ENCODE results near the gene SHROOM1. TPM values are rescaled to one million over a fixed set of nuclear protein-coding genes. Genes with fewer than 3 reads are reported as not detected.

Gene SHROOM1
- total and polyA plus RNA-seq, 2 experiments from 2014 or later, result 2.5 to 5.4 TPM

- H3K36me3 ChIP-seq (ENCODE audit: insufficient read depth), result no peaks in the 10 kb centered on the region
These were observed 29.5 kb upstream of the SHROOM1 start for GRCh38 chr5:132859889-132860437.

More at GRCh38 chr5:132859889-132860437, 29.5 kb upstream of the SHROOM1 start:
- Histone ChIP-seq H3K9me2 (ENCODE audit: insufficient read depth) (no peaks in the 10 kb centered on the region), H3K79me2 (replicated peaks; ENCODE audit: insufficient read depth) (no peaks in the 10 kb centered on the region), H3F3A (replicated peaks; ENCODE audit: low read depth) (no peaks in the 10 kb centered on the region), H3K4me3 (no peak overlapping the region), H3K27ac (ENCODE audit: low read depth) (no peak overlapping the region), H3K4me2 (no peak overlapping the region), H3K27me3 (ENCODE audit: insufficient read depth) (no peaks in the 10 kb centered on the region), H2AFZ (no peak overlapping the region), H3K4me1 (ENCODE audit: insufficient read depth) (peaks cover 5% of the 10 kb centered on the region), H4K20me1 (replicated peaks; ENCODE audit: insufficient read depth) (no peaks in the 10 kb centered on the region)
- Mint-ChIP-seq H3K9me3 (no peaks in the 10 kb centered on the region), H3K36me3 (ENCODE audit: low read depth) (no peaks in the 10 kb centered on the region), H3K27me3 (ENCODE audit: insufficient read depth, low read depth, poor library complexity) (peaks cover 1% of the 10 kb centered on the region), H3K4me1 (peaks cover 6% of the 10 kb centered on the region; the same call in 2 of the 3 replicates), H3K4me3 (no peak overlapping the region), H3K27ac (no peak overlapping the region)
- ATAC-seq (no peak), DNase-seq (ENCODE audit: low spot score) (no peak)
- TF ChIP-seq EZH2 (IDR thresholded peaks at IDR 0.05; ENCODE audit: low read depth, unreplicated experiment) (no peak), POLR2AphosphoS5 (IDR thresholded peaks at IDR 0.05; ENCODE audit: low read depth) (no peak), JUNB (IDR thresholded peaks at IDR 0.05; ENCODE audit: unreplicated experiment) (no peak), CREB1 (CRISPR knock-in tag; IDR thresholded peaks at IDR 0.05; ENCODE audit: low read depth) (no peak), STAT1 (IDR thresholded peaks at IDR 0.05; ENCODE audit: unreplicated experiment) (no peak)
- TF ChIP-seq, protein P1, sequence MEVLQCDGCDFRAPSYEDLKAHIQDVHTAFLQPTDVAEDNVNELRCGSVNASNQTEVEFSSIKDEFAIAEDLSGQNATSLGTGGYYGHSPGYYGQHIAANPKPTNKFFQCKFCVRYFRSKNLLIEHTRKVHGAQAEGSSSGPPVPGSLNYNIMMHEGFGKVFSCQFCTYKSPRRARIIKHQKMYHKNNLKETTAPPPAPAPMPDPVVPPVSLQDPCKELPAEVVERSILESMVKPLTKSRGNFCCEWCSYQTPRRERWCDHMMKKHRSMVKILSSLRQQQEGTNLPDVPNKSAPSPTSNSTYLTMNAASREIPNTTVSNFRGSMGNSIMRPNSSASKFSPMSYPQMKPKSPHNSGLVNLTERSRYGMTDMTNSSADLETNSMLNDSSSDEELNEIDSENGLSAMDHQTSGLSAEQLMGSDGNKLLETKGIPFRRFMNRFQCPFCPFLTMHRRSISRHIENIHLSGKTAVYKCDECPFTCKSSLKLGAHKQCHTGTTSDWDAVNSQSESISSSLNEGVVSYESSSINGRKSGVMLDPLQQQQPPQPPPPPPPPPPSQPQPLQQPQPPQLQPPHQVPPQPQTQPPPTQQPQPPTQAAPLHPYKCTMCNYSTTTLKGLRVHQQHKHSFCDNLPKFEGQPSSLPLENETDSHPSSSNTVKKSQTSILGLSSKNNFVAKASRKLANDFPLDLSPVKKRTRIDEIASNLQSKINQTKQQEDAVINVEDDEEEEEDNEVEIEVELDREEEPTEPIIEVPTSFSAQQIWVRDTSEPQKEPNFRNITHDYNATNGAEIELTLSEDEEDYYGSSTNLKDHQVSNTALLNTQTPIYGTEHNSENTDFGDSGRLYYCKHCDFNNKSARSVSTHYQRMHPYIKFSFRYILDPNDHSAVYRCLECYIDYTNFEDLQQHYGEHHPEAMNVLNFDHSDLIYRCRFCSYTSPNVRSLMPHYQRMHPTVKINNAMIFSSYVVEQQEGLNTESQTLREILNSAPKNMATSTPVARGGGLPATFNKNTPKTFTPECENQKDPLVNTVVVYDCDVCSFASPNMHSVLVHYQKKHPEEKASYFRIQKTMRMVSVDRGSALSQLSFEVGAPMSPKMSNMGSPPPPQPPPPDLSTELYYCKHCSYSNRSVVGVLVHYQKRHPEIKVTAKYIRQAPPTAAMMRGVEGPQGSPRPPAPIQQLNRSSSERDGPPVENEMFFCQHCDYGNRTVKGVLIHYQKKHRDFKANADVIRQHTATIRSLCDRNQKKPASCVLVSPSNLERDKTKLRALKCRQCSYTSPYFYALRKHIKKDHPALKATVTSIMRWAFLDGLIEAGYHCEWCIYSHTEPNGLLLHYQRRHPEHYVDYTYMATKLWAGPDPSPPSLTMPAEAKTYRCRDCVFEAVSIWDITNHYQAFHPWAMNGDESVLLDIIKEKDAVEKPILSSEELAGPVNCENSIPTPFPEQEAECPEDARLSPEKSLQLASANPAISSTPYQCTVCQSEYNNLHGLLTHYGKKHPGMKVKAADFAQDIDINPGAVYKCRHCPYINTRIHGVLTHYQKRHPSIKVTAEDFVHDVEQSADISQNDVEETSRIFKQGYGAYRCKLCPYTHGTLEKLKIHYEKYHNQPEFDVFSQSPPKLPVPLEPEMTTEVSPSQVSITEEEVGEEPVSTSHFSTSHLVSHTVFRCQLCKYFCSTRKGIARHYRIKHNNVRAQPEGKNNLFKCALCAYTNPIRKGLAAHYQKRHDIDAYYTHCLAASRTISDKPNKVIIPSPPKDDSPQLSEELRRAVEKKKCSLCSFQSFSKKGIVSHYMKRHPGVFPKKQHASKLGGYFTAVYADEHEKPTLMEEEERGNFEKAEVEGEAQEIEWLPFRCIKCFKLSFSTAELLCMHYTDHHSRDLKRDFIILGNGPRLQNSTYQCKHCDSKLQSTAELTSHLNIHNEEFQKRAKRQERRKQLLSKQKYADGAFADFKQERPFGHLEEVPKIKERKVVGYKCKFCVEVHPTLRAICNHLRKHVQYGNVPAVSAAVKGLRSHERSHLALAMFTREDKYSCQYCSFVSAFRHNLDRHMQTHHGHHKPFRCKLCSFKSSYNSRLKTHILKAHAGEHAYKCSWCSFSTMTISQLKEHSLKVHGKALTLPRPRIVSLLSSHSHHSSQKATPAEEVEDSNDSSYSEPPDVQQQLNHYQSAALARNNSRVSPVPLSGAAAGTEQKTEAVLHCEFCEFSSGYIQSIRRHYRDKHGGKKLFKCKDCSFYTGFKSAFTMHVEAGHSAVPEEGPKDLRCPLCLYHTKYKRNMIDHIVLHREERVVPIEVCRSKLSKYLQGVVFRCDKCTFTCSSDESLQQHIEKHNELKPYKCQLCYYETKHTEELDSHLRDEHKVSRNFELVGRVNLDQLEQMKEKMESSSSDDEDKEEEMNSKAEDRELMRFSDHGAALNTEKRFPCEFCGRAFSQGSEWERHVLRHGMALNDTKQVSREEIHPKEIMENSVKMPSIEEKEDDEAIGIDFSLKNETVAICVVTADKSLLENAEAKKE (CRISPR knock-in tag; IDR thresholded peaks at IDR 0.05), result no peak
